ES-I3 (cell line): ENCODE measurements around the gene MRS2.

Source experiments
- H3K36me3 ChIP-seq: 2 replicates; pipeline ENCODE4 v1.6.1; 2013; ENCODE audit warnings: mild to moderate bottlenecking, low read length, control low read depth, moderate library complexity; ENCODE audit not compliant: insufficient read depth
- H3K4me1 ChIP-seq: 2 replicates; pipeline ENCODE4 v1.6.1; 2013; ENCODE audit warnings: mild to moderate bottlenecking, control low read depth, low read length; ENCODE audit not compliant: insufficient read depth
- H3K9ac ChIP-seq: 2 replicates; pipeline ENCODE4 v1.6.1; 2013; ENCODE audit warnings: low read depth, mild to moderate bottlenecking, low read length, moderate library complexity
- H3K9me3 ChIP-seq: 2 replicates; pipeline ENCODE4 v1.6.1; 2013; ENCODE audit warnings: mild to moderate bottlenecking, low read length, moderate library complexity; ENCODE audit not compliant: control insufficient read depth, insufficient read depth

The MRS2 gene

GRCh38 chr6:24454452-24454851, 51.7 kb downstream of the MRS2 start:
- Histone ChIP-seq H3K4me1 (no peaks in the 10 kb centered on the region), H3K9ac (no peak overlapping the region), H3K9me3 (no peaks in the 10 kb centered on the region), H3K36me3 (no peaks in the 10 kb centered on the region)

- Histone ChIP-seq H3K9ac (no peak overlapping the region), H3K36me3 (no peaks in the 10 kb centered on the region), H3K4me1 (no peaks in the 10 kb centered on the region), H3K9me3 (no peaks in the 10 kb centered on the region)
Measured at GRCh38 chr6:24455061-24455460, 52.3 kb downstream of the MRS2 start.

GRCh38 chr6:24458134-24458533, 55.4 kb downstream of the MRS2 start:
- no peaks in the 10 kb centered on the region for H3K9me3 ChIP-seq
- no peaks in the 10 kb centered on the region for H3K36me3 ChIP-seq

GRCh38 chr6:24458941-24459340, 56.2 kb downstream of the MRS2 start:
- H3K36me3 ChIP-seq, result no peaks in the 10 kb centered on the region
- H3K4me1 ChIP-seq, result no peaks in the 10 kb centered on the region
- no peaks in the 10 kb centered on the region for H3K9me3 ChIP-seq
- H3K9ac ChIP-seq, result no peak overlapping the region

More at GRCh38 chr6:24458134-24458533, 55.4 kb downstream of the MRS2 start:
- Histone ChIP-seq H3K4me1 (no peaks in the 10 kb centered on the region), H3K9ac (no peak overlapping the region)

GRCh38 chr6:24460966-24461365, 58.2 kb downstream of the MRS2 start:
- H3K9ac ChIP-seq, result no peak overlapping the region
- no peaks in the 10 kb centered on the region for H3K9me3 ChIP-seq
- no peaks in the 10 kb centered on the region for H3K4me1 ChIP-seq
- H3K36me3 ChIP-seq, result no peaks in the 10 kb centered on the region

GRCh38 chr6:24464253-24465038, 61.7 kb downstream of the MRS2 start:
- no peak overlapping the region for H3K9ac ChIP-seq
- H3K9me3 ChIP-seq, result no peaks in the 10 kb centered on the region
- no peaks in the 10 kb centered on the region for H3K36me3 ChIP-seq
- H3K4me1 ChIP-seq, result no peaks in the 10 kb centered on the region

- Histone ChIP-seq H3K9me3 (no peaks in the 10 kb centered on the region), H3K9ac (no peak overlapping the region), H3K4me1 (no peaks in the 10 kb centered on the region), H3K36me3 (no peaks in the 10 kb centered on the region)
Measured at GRCh38 chr6:24469811-24470210, 67.1 kb downstream of the MRS2 start.

- Histone ChIP-seq H3K9ac (no peak overlapping the region), H3K9me3 (no peaks in the 10 kb centered on the region), H3K36me3 (no peaks in the 10 kb centered on the region), H3K4me1 (no peaks in the 10 kb centered on the region)
Measured at GRCh38 chr6:24472181-24472580, 69.4 kb downstream of the MRS2 start.
